GM23338 (cell line): Measurements from ENCODE around the gene ZNF165. TPM values are rescaled to one million over a fixed set of nuclear protein-coding genes. Genes with fewer than 3 reads are reported as not detected.

Experiments used
- ATAC-seq: fragments of 200-7000 bp; cut with Tn5 transposase; 3 replicates; pipeline ENCODE4 v1.9.1; 2020
- DNase-seq: peaks from one replicate; pipeline ENCODE4 v3.0.0-alpha.2; 2015; ENCODE audit warnings: low spot score
- H2AFZ ChIP-seq: fragments of 200-600 bp; sonication (generic); 2 replicates; pipeline ENCODE4 v1.8.0; 2016; ENCODE audit warnings: antibody characterized with exemption, mild to moderate bottlenecking, moderate library complexity
- H3F3A ChIP-seq: fragments of 200-600 bp; sonication (generic); replicated peaks from 2 replicates; pipeline ENCODE4 v1.8.0; 2017; ENCODE audit warnings: antibody characterized with exemption, mixed run types, low read depth
- H3K27ac ChIP-seq: fragments of 200-600 bp; sonication (generic); 2 replicates; pipeline ENCODE4 v1.6.1; 2016; ENCODE audit warnings: low read depth
- H3K27me3 ChIP-seq: fragments of 200-600 bp; sonication (generic); 2 replicates; pipeline ENCODE4 v1.8.0; 2016; ENCODE audit warnings: mild to moderate bottlenecking, mixed run types, moderate library complexity; ENCODE audit not compliant: insufficient read depth
- H3K36me3 ChIP-seq: fragments of 200-600 bp; sonication (generic); 2 replicates; pipeline ENCODE4 v1.8.0; 2016; ENCODE audit warnings: mild to moderate bottlenecking; ENCODE audit not compliant: insufficient read depth
- H3K4me1 ChIP-seq: fragments of 200-600 bp; sonication (generic); 2 replicates; pipeline ENCODE4 v1.8.0; 2016; ENCODE audit warnings: mild to moderate bottlenecking, moderate library complexity; ENCODE audit not compliant: insufficient read depth
- H3K4me2 ChIP-seq: fragments of 200-600 bp; sonication (generic); 2 replicates; pipeline ENCODE4 v1.7.1; 2017; ENCODE audit warnings: mixed run types
- H3K4me3 ChIP-seq: fragments of 200-600 bp; sonication (generic); 2 replicates; pipeline ENCODE4 v1.6.1; 2016; ENCODE audit warnings: mixed run types
- H3K79me2 ChIP-seq: fragments of 200-600 bp; sonication (generic); replicated peaks from 2 replicates; pipeline ENCODE4 v1.8.0; 2017; ENCODE audit warnings: mild to moderate bottlenecking; ENCODE audit not compliant: insufficient read depth
- H3K9me2 ChIP-seq: fragments of 200-600 bp; sonication (generic); 2 replicates; pipeline ENCODE4 v1.8.0; 2017; ENCODE audit not compliant: insufficient read depth
- H4K20me1 ChIP-seq: fragments of 200-600 bp; sonication (generic); replicated peaks from 2 replicates; pipeline ENCODE4 v1.8.0; 2017; ENCODE audit warnings: mild to moderate bottlenecking; ENCODE audit not compliant: insufficient read depth
- H3K27ac Mint-ChIP-seq: 2 replicates; pipeline ENCODE4 v1.8.0; 2020; ENCODE audit warnings: inconsistent platforms, mild to moderate bottlenecking, moderate library complexity, mixed read lengths
- H3K27me3 Mint-ChIP-seq: 3 replicates; pipeline ENCODE4 v1.8.0; 2022; ENCODE audit warnings: low read depth, mild to moderate bottlenecking, moderate library complexity, mixed read lengths, inconsistent platforms; ENCODE audit not compliant: insufficient read depth, poor library complexity
- H3K36me3 Mint-ChIP-seq: 3 replicates; pipeline ENCODE4 v1.8.0; 2021; ENCODE audit warnings: low read depth, mild to moderate bottlenecking, inconsistent platforms, moderate library complexity, mixed read lengths
- H3K4me1 Mint-ChIP-seq: 3 replicates; pipeline ENCODE4 v1.8.0; 2020; ENCODE audit warnings: mild to moderate bottlenecking, inconsistent platforms, mixed read lengths
- H3K4me3 Mint-ChIP-seq: 3 replicates; pipeline ENCODE4 v1.8.0; 2021; ENCODE audit warnings: moderate library complexity, mild to moderate bottlenecking, inconsistent platforms, mixed read lengths
- H3K9me3 Mint-ChIP-seq: 3 replicates; pipeline ENCODE4 v1.8.0; 2020; ENCODE audit warnings: moderate library complexity, mild to moderate bottlenecking, inconsistent platforms, mixed read lengths
- CREB1 ChIP-seq: fragments of 250-450 bp; sonication (Bioruptor Pico); IDR thresholded peaks from 2 replicates; pipeline ENCODE4 v1.5.0; 2020; ENCODE audit warnings: low read depth, mild to moderate bottlenecking, moderate library complexity
- EZH2 ChIP-seq: fragments of 200-600 bp; sonication (generic); IDR thresholded peaks from one replicate; pipeline ENCODE4 v1.8.0; 2017; ENCODE audit warnings: antibody characterized with exemption, mild to moderate bottlenecking, low read depth; ENCODE audit not compliant: unreplicated experiment
- EZH2phosphoT487 ChIP-seq: fragments of 200-600 bp; sonication (generic); IDR thresholded peaks from one replicate; pipeline ENCODE4 v1.8.1; 2018; ENCODE audit warnings: antibody characterized with exemption; ENCODE audit not compliant: unreplicated experiment
- JUNB ChIP-seq: IDR thresholded peaks from one replicate; pipeline ENCODE4 v1.6.1; 2016; ENCODE audit warnings: antibody characterized with exemption; ENCODE audit not compliant: unreplicated experiment
- NANOG ChIP-seq: IDR thresholded peaks from 2 replicates; pipeline ENCODE4 v1.6.1; 2016; ENCODE audit warnings: antibody characterized with exemption, borderline replicate concordance
- POLR2AphosphoS5 ChIP-seq: IDR thresholded peaks from 2 replicates; pipeline ENCODE4 v1.6.1; 2016; ENCODE audit warnings: antibody characterized with exemption, low read depth
- STAT1 ChIP-seq: IDR thresholded peaks from one replicate; pipeline ENCODE4 v1.6.1; 2016; ENCODE audit warnings: antibody characterized with exemption; ENCODE audit not compliant: unreplicated experiment
- ZNF114 ChIP-seq: fragments of 250-450 bp; sonication (Bioruptor Pico); IDR thresholded peaks from 2 replicates; pipeline ENCODE4 v1.5.0; 2020; ENCODE audit warnings: mild to moderate bottlenecking, moderate library complexity
- polyA plus RNA-seq: library from polyadenylated mRNA; unstranded; fragments of >200 nt; fragmentation: Nextera tagmentation; extraction: Ambion mirVana; gene quantifications from 2 replicates; pipeline ENCODE4 v1.2.1, GENCODE V29; 2016
- total RNA-seq: library from RNA; depleted of rRNA; stranded (reverse); fragments of >200 nt; shearing (Covaris generic); gene quantifications from 2 replicates; pipeline ENCODE4 v1.2.3, GENCODE V29; 2014
- TF ChIP-seq, protein P1 (sequence below): IDR thresholded peaks from 2 replicates; pipeline ENCODE4 v1.6.1; 2016; ENCODE audit warnings: antibody characterized with exemption
- TF ChIP-seq, protein P2 (sequence below), 2 experiments: fragments of 200-600 bp in 1 of 2; sonication (generic) in 1 of 2; conservative IDR thresholded peaks; 2 replicates each; pipeline versions ENCODE4 v1.5.1 to v1.6.1; 2016 to 2017; ENCODE audit warnings: antibody characterized with exemption in 2 of 2, low read depth in 2 of 2, mild to moderate bottlenecking in 2 of 2, moderate library complexity in 1 of 2
- TF ChIP-seq, protein P3 (sequence below): IDR thresholded peaks from one replicate; pipeline ENCODE4 v1.6.1; 2018; ENCODE audit warnings: antibody characterized with exemption; ENCODE audit not compliant: unreplicated experiment
- TF ChIP-seq, protein P4 (sequence below): fragments of 250-450 bp; sonication (Bioruptor Pico); IDR thresholded peaks from 2 replicates; pipeline ENCODE4 v1.5.0; 2020; ENCODE audit warnings: mild to moderate bottlenecking, moderate library complexity

Gene ZNF165
- total and polyA plus RNA-seq, 2 experiments from 2014 or later, result 5.5 to 8.9 TPM

DNA sequence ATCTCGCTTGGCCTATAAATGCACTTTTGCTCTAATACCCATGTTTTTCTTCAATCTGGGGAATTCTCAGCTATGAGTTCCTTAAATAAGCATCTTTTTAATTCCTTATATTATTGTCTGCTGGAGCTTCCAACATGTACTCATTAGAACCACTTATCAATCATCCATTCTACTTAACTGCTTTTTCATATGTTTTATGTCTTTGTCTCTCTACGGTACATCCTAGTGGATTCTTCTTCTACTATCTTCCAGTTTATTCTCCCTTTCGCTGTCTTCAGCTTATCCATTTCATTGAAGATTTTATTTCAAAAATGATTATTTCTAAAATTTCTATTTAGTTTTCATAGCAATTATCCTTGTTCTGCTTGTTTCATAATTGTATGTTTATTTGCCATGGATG lies 31.6 kb downstream of the ZNF165 start (continued):
- TF ChIP-seq, protein P1, sequence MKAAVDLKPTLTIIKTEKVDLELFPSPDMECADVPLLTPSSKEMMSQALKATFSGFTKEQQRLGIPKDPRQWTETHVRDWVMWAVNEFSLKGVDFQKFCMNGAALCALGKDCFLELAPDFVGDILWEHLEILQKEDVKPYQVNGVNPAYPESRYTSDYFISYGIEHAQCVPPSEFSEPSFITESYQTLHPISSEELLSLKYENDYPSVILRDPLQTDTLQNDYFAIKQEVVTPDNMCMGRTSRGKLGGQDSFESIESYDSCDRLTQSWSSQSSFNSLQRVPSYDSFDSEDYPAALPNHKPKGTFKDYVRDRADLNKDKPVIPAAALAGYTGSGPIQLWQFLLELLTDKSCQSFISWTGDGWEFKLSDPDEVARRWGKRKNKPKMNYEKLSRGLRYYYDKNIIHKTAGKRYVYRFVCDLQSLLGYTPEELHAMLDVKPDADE, result no peak
- TF ChIP-seq EZH2phosphoT487, result no peak

DNA sequence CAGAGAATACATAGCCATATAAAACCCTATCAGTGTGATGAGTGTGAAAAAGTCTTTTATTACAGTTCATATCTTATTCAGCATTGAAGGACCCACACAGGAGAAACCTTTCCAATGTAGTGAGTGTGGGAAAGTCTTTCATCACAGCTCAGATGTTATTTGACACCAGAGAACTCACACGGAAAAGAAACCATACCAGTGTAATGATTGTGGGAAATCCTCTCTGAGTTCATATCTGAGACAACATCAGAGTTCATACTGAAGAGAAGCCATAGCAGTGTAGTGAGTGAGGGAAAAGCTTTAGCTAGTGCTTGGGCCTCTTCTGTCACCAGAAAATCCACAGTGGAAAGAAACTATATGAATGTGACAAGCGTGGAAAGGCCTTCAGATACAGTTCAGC lies 35.4 kb downstream of the ZNF165 start:
- DNase-seq (no peak), ATAC-seq (no peak)
- Histone ChIP-seq H3K27me3 (peaks cover 15% of the 10 kb centered on the region; the same call in 1 of the 2 replicates), H3K36me3 (no peaks in the 10 kb centered on the region), H3K4me2 (no peak overlapping the region), H3K4me3 (no peak overlapping the region), H3K9me2 (no peaks in the 10 kb centered on the region), H2AFZ (no peak overlapping the region), H3K27ac (no peak overlapping the region), H3K4me1 (no peaks in the 10 kb centered on the region), H4K20me1 (no peaks in the 10 kb centered on the region), H3F3A (no peaks in the 10 kb centered on the region), H3K79me2 (no peaks in the 10 kb centered on the region)
- H3K27ac Mint-ChIP-seq, result no peak overlapping the region
- H3K4me3 Mint-ChIP-seq, result no peak overlapping the region
- H3K9me3 Mint-ChIP-seq, result no peaks in the 10 kb centered on the region; the same call in 2 of the 3 replicates
- H3K27me3 Mint-ChIP-seq, result peaks cover 1% of the 10 kb centered on the region
- H3K4me1 Mint-ChIP-seq, result no peaks in the 10 kb centered on the region
- no peaks in the 10 kb centered on the region for H3K36me3 Mint-ChIP-seq
- TF ChIP-seq, protein P2, sequence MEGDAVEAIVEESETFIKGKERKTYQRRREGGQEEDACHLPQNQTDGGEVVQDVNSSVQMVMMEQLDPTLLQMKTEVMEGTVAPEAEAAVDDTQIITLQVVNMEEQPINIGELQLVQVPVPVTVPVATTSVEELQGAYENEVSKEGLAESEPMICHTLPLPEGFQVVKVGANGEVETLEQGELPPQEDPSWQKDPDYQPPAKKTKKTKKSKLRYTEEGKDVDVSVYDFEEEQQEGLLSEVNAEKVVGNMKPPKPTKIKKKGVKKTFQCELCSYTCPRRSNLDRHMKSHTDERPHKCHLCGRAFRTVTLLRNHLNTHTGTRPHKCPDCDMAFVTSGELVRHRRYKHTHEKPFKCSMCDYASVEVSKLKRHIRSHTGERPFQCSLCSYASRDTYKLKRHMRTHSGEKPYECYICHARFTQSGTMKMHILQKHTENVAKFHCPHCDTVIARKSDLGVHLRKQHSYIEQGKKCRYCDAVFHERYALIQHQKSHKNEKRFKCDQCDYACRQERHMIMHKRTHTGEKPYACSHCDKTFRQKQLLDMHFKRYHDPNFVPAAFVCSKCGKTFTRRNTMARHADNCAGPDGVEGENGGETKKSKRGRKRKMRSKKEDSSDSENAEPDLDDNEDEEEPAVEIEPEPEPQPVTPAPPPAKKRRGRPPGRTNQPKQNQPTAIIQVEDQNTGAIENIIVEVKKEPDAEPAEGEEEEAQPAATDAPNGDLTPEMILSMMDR (conservative IDR thresholded peaks at IDR 0.05; ENCODE audit: low read depth in 2 of 2), result no peak
- TF ChIP-seq, protein P3, sequence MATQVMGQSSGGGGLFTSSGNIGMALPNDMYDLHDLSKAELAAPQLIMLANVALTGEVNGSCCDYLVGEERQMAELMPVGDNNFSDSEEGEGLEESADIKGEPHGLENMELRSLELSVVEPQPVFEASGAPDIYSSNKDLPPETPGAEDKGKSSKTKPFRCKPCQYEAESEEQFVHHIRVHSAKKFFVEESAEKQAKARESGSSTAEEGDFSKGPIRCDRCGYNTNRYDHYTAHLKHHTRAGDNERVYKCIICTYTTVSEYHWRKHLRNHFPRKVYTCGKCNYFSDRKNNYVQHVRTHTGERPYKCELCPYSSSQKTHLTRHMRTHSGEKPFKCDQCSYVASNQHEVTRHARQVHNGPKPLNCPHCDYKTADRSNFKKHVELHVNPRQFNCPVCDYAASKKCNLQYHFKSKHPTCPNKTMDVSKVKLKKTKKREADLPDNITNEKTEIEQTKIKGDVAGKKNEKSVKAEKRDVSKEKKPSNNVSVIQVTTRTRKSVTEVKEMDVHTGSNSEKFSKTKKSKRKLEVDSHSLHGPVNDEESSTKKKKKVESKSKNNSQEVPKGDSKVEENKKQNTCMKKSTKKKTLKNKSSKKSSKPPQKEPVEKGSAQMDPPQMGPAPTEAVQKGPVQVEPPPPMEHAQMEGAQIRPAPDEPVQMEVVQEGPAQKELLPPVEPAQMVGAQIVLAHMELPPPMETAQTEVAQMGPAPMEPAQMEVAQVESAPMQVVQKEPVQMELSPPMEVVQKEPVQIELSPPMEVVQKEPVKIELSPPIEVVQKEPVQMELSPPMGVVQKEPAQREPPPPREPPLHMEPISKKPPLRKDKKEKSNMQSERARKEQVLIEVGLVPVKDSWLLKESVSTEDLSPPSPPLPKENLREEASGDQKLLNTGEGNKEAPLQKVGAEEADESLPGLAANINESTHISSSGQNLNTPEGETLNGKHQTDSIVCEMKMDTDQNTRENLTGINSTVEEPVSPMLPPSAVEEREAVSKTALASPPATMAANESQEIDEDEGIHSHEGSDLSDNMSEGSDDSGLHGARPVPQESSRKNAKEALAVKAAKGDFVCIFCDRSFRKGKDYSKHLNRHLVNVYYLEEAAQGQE, result no peak
- TF ChIP-seq CREB1 (CRISPR knock-in tag) (no peak), POLR2AphosphoS5 (no peak), ZNF114 (CRISPR knock-in tag) (no peak), STAT1 (no peak), NANOG (no peak), EZH2phosphoT487 (no peak), JUNB (no peak), EZH2 (no peak)
- TF ChIP-seq, protein P1, result no peak
- TF ChIP-seq, protein P4, sequence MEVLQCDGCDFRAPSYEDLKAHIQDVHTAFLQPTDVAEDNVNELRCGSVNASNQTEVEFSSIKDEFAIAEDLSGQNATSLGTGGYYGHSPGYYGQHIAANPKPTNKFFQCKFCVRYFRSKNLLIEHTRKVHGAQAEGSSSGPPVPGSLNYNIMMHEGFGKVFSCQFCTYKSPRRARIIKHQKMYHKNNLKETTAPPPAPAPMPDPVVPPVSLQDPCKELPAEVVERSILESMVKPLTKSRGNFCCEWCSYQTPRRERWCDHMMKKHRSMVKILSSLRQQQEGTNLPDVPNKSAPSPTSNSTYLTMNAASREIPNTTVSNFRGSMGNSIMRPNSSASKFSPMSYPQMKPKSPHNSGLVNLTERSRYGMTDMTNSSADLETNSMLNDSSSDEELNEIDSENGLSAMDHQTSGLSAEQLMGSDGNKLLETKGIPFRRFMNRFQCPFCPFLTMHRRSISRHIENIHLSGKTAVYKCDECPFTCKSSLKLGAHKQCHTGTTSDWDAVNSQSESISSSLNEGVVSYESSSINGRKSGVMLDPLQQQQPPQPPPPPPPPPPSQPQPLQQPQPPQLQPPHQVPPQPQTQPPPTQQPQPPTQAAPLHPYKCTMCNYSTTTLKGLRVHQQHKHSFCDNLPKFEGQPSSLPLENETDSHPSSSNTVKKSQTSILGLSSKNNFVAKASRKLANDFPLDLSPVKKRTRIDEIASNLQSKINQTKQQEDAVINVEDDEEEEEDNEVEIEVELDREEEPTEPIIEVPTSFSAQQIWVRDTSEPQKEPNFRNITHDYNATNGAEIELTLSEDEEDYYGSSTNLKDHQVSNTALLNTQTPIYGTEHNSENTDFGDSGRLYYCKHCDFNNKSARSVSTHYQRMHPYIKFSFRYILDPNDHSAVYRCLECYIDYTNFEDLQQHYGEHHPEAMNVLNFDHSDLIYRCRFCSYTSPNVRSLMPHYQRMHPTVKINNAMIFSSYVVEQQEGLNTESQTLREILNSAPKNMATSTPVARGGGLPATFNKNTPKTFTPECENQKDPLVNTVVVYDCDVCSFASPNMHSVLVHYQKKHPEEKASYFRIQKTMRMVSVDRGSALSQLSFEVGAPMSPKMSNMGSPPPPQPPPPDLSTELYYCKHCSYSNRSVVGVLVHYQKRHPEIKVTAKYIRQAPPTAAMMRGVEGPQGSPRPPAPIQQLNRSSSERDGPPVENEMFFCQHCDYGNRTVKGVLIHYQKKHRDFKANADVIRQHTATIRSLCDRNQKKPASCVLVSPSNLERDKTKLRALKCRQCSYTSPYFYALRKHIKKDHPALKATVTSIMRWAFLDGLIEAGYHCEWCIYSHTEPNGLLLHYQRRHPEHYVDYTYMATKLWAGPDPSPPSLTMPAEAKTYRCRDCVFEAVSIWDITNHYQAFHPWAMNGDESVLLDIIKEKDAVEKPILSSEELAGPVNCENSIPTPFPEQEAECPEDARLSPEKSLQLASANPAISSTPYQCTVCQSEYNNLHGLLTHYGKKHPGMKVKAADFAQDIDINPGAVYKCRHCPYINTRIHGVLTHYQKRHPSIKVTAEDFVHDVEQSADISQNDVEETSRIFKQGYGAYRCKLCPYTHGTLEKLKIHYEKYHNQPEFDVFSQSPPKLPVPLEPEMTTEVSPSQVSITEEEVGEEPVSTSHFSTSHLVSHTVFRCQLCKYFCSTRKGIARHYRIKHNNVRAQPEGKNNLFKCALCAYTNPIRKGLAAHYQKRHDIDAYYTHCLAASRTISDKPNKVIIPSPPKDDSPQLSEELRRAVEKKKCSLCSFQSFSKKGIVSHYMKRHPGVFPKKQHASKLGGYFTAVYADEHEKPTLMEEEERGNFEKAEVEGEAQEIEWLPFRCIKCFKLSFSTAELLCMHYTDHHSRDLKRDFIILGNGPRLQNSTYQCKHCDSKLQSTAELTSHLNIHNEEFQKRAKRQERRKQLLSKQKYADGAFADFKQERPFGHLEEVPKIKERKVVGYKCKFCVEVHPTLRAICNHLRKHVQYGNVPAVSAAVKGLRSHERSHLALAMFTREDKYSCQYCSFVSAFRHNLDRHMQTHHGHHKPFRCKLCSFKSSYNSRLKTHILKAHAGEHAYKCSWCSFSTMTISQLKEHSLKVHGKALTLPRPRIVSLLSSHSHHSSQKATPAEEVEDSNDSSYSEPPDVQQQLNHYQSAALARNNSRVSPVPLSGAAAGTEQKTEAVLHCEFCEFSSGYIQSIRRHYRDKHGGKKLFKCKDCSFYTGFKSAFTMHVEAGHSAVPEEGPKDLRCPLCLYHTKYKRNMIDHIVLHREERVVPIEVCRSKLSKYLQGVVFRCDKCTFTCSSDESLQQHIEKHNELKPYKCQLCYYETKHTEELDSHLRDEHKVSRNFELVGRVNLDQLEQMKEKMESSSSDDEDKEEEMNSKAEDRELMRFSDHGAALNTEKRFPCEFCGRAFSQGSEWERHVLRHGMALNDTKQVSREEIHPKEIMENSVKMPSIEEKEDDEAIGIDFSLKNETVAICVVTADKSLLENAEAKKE (CRISPR knock-in tag), result no peak
